H54 (cell line): ENCODE measurements around the gene NDUFB10.
"Not testable (repeated sequence)": the region's sequence is repeated elsewhere in the genome, so short reads cannot be mapped to it uniquely, and the experiment has no call there.

ENCODE experiments used
- DNase-seq: peaks from one replicate; pipeline ENCODE4 v3.0.0; 2011; ENCODE audit warnings: low spot score, mixed read lengths; ENCODE audit not compliant: insufficient read length
- FAIRE-seq: peaks from 3 replicates; lab custom pipeline; 2011; peaks lifted over from hg19 to GRCh38; lab: Jason Lieb, UNC
- POLR2A ChIP-seq: IDR thresholded peaks from 2 replicates; pipeline ENCODE4 v1.6.1; 2011; ENCODE audit warnings: low read depth, mild to moderate bottlenecking, low read length

NDUFB10 gene

GRCh38 chr16:1918351-1919326, 40.7 kb upstream of the NDUFB10 start, which contains the start of gene HS3ST6:
TSS of gene HS3ST6 (minus strand) at chr16:1918415. CDS start at chr16:1918323, 92 bp downstream.
- no peak for TF ChIP-seq POLR2A
- no peak for FAIRE-seq
- no peak for DNase-seq

- FAIRE-seq: no peak
- TF ChIP-seq POLR2A: no peak
Observed at GRCh38 chr16:1919327-1919998, 39.9 kb upstream of the NDUFB10 start.

GRCh38 chr16:1920122-1920521, 39.2 kb upstream of the NDUFB10 start:
- FAIRE-seq, DNase-seq: not testable (repeated sequence)

More at GRCh38 chr16:1919327-1919998, 39.9 kb upstream of the NDUFB10 start:
- no peak for DNase-seq

GRCh38 chr16:1920727-1921171, 38.6 kb upstream of the NDUFB10 start:
- no peak for FAIRE-seq
- no peak for TF ChIP-seq POLR2A
- peak; percentile 65 for DNase-seq

- DNase-seq (no peak), FAIRE-seq (no peak)
- no peak for TF ChIP-seq POLR2A
Observed at GRCh38 chr16:1922357-1922756, 37.0 kb upstream of the NDUFB10 start.

GRCh38 chr16:1923299-1924034, 35.9 kb upstream of the NDUFB10 start:
- TF ChIP-seq POLR2A: no peak

GRCh38 chr16:1924095-1924494, 35.2 kb upstream of the NDUFB10 start:
- DNase-seq: no peak
- no peak for TF ChIP-seq POLR2A
- no peak for FAIRE-seq

More at GRCh38 chr16:1923299-1924034, 35.9 kb upstream of the NDUFB10 start:
- DNase-seq (no peak), FAIRE-seq (no peak)

- FAIRE-seq (no peak), DNase-seq (no peak)
- no peak for TF ChIP-seq POLR2A
Observed at GRCh38 chr16:1926271-1926670, 33.1 kb upstream of the NDUFB10 start.

- DNase-seq (peak; percentile 77), FAIRE-seq (no peak)
- no peak for TF ChIP-seq POLR2A
Observed at GRCh38 chr16:1929105-1929504, 30.2 kb upstream of the NDUFB10 start.

GRCh38 chr16:1929578-1930337, 29.6 kb upstream of the NDUFB10 start:
- DNase-seq (peak; percentile 96), FAIRE-seq (no peak)
- TF ChIP-seq POLR2A: peak; percentile 35; the same call in 1 of the 2 replicates

- TF ChIP-seq POLR2A: no peak
- no peak for FAIRE-seq
Observed at GRCh38 chr16:1930338-1930720, 29.0 kb upstream of the NDUFB10 start.

GRCh38 chr16:1932050-1933028, 27.0 kb upstream of the NDUFB10 start:
- TF ChIP-seq POLR2A: no peak
- DNase-seq (no peak), FAIRE-seq (no peak)

More at GRCh38 chr16:1930338-1930720, 29.0 kb upstream of the NDUFB10 start:
- no peak for DNase-seq
